GM18526 (cell line): Measurements from ENCODE around the gene TFR2.

Source experiments
- POLR2A ChIP-seq: IDR thresholded peaks from 3 replicates; pipeline ENCODE4 v1.6.1; 2011; ENCODE audit not compliant: insufficient read length; ENCODE audit errors: extremely low read depth

The TFR2 gene

DNA sequence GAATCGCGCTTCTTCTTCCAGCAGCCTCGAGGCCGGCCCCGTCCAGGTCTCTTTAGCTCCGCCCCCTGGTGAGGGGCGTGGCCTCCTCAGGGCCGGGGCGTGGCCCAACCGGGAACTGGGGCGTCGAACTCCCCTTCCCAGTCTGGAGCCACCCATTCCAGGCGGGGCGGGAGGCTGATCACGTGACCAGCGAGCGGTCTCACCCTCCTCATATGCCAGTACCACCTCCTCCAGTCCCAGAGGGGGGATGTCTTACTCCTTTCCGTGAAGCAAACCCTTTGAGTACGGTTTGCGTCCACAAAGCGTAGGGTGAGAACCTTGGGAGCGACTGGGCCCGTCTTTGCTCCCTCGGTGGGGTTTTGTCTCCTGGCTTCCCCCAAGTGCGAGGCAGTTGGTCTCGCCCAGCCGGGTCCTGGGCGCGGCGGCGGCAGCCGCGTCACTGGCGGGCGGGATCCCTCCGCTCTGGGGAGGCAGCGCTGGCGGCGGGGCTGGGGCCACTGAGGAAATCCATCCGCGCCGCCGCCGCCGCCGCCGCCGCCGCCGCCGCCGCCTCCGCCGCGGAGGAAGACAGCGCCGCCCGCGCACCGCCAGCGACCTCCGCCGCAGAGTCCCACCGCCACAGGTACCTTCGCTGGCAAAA, 32.1 kb upstream of the TFR2 start, which contains the start of gene GNB2:
TSS of gene GNB2 (plus strand) at position 439 of the 640 bp plus-strand sequence. CDS start 2,526 bp downstream, outside the sequence.
- TF ChIP-seq POLR2A, result peak; percentile 15

DNA sequence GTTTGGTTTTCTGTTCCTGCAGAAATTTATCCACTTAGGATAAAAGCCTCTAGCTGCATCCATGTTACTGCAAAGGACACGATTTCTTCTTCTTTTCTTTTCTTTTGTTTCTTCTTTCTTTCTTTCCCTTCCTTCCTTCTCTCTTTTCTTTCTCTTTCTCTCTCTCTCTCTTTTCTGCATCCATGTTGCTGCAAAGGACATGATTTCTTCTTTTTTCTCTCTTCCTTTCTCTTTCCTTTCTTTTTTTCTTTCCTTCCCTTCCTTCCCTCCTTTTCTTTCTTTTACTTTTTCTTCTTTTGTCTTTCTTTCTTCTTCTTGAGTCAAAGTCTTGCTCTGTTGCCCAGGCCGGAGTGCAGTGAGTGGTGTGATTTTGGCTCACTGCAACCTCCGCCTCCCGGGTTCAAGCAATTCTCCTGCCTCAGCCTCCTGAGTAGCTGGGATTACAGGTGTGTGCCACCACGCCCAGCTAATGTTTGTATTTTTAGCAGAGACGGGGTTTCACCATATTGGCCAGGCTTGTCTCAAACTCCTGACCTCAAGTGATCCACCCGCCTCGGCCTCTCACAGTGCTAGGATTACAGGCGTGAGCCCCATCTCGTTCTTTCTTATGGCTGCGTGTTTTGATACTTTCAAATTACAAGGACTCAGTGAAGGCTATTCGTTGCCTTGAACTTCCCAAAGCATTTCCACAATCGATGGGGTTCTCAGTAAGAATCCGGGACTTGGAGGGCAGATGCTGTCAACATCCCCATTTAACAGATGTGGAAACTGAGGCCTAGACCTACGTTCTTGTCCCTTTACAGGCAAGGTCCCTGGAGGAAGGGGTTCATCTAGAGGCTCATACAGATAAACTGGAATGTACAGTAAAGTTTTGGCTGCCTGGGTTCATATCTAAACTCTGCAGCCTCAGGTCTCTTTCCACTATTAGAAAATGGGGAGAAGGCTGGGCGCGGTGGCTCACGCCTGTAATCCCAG, 30.3 kb upstream of the TFR2 start:
- TF ChIP-seq POLR2A, result no peak

DNA sequence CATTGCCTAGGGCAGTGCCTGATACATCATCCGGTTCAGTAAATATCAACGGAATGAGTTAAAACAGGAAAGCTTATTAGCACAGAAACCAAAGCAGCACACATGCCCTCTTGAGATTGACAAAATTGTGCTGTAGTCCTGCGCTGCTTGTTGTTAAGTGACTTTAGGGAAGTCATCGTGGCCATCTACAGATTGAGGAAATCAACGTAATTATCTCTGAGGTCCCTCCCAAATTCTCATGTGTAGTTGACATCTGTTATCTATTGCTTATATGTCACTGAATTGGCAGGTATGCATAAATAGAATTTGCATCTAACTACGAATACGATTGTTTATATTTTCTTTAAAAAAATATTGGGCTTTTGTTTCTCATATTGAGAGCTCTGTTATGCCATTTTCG, 28.7 kb upstream of the TFR2 start:
- TF ChIP-seq POLR2A, result no peak

DNA sequence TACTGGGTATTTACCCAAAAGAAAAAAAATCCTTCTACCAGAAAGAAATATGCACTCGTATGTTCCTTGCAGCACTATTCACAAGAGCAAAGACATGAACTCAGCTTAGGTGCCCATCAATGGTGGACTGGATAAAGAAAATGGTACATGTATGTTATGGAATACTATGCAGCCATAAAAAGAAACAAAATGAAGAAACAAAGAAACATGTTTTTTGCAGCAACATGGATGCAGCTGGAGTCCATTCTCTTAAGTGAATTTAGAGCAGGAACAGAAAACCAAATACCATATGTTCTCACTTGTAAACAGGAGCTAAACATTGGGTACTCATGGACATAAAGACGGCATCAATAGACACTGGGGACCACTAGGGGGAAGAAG, 26.7 kb upstream of the TFR2 start:
- no peak for TF ChIP-seq POLR2A

DNA sequence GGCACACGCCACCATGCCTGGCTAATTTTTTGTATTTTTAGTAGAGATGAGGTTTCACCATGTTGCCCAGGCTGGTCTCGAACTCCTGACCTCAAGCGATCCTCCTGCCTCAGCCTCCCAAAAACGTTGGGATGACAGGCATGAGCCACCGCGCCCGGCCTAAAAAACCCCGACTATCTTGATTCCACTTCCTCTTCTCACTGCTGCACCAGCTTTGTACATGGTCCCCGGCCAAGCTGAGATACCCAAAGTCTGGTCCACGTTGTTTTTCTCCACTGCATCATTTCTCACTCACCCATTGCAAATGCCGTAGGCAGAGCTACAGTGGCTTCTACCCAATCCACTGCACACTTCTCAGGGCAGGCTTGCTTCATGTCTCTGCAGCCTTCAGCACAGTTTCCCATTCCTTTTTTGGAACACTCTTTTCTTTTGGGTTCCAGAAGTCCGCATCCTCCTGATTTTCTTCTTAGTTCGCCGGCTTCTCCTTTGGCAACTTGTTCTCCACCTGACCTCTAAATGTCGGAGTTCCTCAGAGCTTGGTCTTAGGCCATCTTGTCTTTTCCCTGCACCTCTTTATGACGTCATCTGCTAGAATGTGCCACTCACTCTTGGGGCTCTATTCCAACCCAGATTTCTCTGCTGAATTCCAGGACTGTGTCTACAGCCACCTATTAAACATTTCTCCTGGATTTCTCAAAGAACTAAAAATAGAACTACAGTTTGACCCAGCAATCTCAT, 26.1 kb upstream of the TFR2 start:
- no peak for TF ChIP-seq POLR2A

DNA sequence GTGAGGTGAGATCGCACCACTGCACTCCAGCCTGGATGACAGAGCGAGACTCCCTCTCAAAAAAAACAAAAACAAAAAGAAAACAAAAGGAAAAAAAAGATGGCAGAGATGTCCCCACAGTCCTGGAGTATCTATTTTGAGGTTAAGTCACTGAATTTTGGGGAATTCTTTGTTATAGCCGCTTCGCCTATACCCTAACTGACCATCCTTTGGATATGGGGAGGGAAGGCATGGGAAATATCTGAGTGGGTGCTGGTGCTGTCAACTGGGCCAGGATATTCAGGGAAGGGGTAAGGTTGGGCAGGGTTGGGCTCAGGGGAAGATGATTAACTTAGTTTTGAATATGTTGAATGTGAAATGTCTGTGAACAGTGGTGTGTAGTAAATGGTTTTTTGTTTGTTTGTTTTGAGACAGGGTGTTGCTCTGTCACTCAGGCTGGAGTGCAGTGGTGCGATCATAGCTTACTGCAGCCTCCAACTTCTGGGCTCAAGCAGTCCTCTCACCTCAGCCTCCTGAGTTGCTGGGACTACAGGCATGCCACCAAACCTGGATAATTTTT, 23.9 kb upstream of the TFR2 start:
- TF ChIP-seq POLR2A, result no peak

DNA sequence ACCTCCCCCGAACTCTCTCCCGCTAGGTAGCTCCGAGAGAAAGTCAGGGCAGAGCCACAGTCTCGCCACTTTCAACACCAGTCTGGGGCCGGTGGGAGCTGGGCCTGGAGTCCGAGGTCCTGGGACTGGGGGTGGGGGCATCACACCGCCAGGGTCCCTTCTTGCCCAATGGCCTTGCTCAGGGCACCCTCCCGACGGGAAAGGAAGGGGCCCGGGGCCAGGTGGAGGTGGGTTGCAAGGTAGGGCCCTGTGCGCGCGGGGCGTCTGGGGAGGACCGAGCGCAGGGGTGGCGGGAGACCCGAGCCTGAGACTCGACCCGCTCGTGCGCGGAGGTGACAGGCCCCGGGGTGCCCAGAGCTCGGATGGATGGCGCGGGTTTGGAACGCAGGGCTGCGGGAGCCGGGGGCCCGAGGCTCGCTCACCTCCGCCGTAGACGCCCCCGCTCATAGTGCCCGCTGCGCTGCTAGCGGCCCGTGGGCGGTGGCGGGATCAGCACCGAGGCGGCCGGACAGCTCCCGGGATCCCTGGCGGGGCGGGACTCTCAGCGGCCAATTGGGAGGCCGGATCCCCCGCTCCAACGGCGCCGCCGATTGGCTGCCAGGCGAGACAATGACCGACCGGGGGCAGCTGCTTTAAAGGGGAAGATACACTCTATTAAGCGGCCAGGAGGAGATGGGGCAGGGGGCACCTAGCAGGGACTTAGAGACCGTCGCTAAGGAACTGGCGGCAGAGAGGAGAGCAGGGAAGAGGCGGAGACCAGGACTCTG, 14.7 kb upstream of the TFR2 start, which contains the start of gene ACTL6B:
TSS of gene ACTL6B (minus strand) at position 541 of the 767 bp plus-strand sequence. CDS start at position 447, 94 bp downstream.
- no peak for TF ChIP-seq POLR2A

DNA sequence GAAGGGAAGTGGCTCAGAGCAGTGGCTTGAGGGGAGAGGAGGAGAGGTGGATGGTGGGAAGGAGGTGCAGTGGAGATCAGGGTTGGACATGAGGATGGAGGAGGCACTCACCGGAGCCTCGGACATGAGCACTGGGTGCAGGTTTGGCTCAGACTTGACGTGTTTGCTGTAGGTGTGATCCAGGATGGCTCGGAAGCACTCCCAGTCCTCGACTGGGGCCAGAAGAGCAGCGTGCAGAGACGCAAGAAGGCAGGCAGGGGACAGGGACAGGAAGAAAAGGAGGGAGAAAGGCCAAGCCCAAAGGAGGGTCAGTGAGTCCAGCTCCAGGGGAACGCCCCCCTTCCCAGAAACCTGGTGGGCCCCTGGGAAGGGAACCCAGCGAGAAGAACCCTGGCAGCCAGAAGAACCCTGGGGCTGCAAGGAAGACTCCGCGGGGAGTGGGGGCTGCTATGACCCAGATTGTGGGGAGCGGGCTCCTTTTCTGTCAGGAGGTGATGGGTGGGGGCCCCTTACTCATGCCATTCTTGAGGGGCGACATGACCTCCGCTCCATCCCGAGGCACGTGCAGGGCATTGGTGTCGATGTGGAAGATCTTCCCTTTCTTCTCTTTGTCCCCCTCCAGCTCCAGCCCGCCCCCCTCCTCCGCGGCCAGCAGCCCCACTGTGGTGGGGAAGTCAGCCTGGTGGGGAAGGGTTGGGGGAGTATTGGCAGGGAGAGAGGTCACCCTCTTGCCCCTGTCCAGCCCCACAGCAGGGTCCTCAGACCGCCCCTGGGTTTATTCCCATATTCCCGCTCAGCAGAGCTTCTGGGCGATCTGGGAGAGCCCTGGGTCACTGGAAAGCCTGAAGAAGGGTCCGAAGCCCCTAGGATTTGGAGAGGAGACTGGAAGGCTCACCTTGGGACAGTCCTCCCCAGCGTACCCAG, 13.8 kb upstream of the TFR2 start:
- TF ChIP-seq POLR2A, result no peak

DNA sequence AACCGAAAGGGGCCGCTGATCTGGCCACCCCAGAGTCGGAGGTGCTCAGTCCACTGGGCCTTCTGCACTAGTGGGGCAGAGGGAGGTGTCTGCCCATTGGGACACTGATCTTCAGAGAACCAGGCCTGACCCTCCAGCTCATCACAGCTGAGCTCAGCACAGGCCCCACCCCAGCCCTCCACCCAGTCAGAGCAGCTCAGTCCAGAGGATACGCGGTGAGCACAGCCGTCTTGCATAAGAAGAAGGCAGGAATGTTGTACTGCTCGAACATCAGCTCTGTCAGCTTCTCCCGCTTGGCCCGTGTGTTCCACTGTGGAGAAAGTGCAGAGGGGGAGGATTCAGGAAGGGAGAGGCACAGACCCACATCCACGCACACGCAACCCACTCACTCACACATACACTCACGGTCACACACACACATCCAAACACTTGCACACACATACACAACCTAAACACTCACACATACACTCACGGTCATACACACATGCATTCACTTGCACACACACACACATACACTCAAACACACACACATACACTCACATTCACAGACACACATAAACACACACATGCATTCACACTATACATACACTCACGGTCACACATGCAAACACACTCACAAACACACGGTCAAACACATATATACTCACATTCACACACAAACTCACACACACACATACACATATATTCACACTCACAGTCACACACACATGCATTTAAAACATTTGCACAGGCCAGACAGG, 8.6 kb upstream of the TFR2 start:
- TF ChIP-seq POLR2A, result no peak

DNA sequence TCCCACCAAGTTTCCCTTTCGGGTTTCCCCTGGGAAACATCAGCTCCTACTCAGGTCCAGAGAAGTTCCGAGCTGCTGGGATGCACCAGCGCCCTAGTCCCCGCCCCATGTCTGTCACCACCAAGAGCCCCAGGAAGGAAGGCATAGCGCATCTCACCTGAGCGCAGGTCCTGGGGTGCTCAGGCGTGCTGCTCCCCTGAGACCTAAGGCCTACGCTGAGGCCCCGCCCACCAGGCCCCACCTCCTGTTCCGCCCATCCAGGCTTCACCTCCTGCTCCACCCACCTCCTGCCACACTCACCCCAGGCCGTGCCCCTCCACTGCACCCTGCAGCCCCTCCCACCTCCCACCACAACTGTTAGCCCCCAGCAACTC, 1.2 kb upstream of the TFR2 start:
- no peak for TF ChIP-seq POLR2A

DNA sequence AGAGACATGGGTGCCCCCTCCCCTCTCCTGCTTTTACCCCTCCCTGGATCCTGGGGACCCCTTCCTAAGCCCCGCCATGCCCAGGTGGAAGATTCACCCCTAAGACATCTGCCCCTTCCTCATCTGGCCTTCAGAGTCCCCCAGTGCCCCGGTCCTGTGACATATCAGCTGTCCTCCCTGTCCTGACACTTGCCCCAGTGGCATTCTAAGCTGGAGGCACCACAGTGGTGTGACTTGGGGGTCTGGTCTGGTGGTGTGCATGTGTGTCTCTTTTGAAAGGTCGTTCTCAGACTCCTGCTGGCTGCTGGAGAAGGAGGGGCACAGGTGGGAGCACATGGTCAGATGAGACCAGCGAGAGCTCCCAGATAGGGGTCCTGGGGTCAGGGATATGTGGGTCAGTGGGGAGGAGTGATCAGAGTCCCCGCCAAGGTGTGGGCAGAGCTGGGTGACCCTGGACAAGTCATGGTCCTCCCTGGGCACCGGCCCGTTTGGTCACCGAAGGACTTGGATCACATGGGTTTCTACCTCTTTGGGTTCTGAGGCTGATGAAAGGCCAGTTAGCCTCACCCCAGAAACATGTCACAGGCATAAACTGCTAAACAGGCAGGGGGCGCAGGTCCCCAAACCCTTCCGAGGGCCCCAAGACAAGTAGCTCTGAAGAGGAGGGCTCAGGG, 645 bp upstream of the TFR2 start:
- no peak for TF ChIP-seq POLR2A
